HepG2 (cell line): Measurements from ENCODE around the gene DZANK1. TPM values are rescaled to one million over a fixed set of nuclear protein-coding genes. Genes with fewer than 3 reads are reported as not detected.

Experiments
- E2F1 ChIP-seq: sonication (generic); formaldehyde crosslinking; IDR thresholded peaks from 2 replicates; pipeline ENCODE4 v1.5.0; 2020; ENCODE audit warnings: missing genetic modification reagents
- MAZ ChIP-seq, 2 experiments: sonication (generic) in 1 of 2; formaldehyde crosslinking in 1 of 2; IDR thresholded peaks; 2 replicates each; pipeline versions ENCODE4 v1.5.0 to v1.6.1; 2012 to 2020; ENCODE audit warnings: low read depth in 2 of 2, mild to moderate bottlenecking in 2 of 2, borderline replicate concordance in 1 of 2, improper control_type of control experiment in 1 of 2, low read length in 1 of 2, missing genetic modification reagents in 1 of 2, moderate library complexity in 1 of 2
- MTF2 ChIP-seq: sonication (generic); formaldehyde crosslinking; IDR thresholded peaks from 2 replicates; pipeline ENCODE4 v1.5.0; 2020; ENCODE audit warnings: missing genetic modification reagents, borderline replicate concordance
- NFIB ChIP-seq: sonication (generic); formaldehyde crosslinking; IDR thresholded peaks from 2 replicates; pipeline ENCODE4 v1.9.0; 2021; ENCODE audit warnings: missing genetic modification reagents, mild to moderate bottlenecking, borderline replicate concordance
- RAD51 ChIP-seq: fragments of 450-650 bp; IDR thresholded peaks from 2 replicates; pipeline ENCODE4 v1.6.1; 2016; ENCODE audit warnings: borderline replicate concordance
- ZBTB37 ChIP-seq: sonication (generic); formaldehyde crosslinking; IDR thresholded peaks from 2 replicates; pipeline ENCODE4 v1.4.0; 2020; ENCODE audit warnings: mild to moderate bottlenecking, missing genetic modification reagents
- ZBTB49 ChIP-seq: sonication (generic); formaldehyde crosslinking; IDR thresholded peaks from 2 replicates; pipeline ENCODE4 v1.4.0; 2020; ENCODE audit warnings: missing genetic modification reagents, borderline replicate concordance
- ZNF143 ChIP-seq: sonication (generic); formaldehyde crosslinking; IDR thresholded peaks from 2 replicates; pipeline ENCODE4 v1.4.0; 2020; ENCODE audit warnings: missing genetic modification reagents
- ZNF761 ChIP-seq: sonication (generic); formaldehyde crosslinking; conservative IDR thresholded peaks from 2 replicates; pipeline ENCODE4 v1.4.0; 2020; ENCODE audit warnings: mild to moderate bottlenecking, missing genetic modification reagents
- ZNF770 ChIP-seq: sonication (generic); formaldehyde crosslinking; IDR thresholded peaks from 2 replicates; pipeline ENCODE4 v1.5.0; 2020; ENCODE audit warnings: mild to moderate bottlenecking, missing genetic modification reagents
- ZNF788 ChIP-seq: sonication (generic); formaldehyde crosslinking; IDR thresholded peaks from 2 replicates; pipeline ENCODE4 v1.5.0; 2020; ENCODE audit warnings: mild to moderate bottlenecking, missing genetic modification reagents, borderline replicate concordance
- polyA plus RNA-seq, 8 experiments: library from polyadenylated mRNA; depleted of rRNA in 3 of 8; stranded (reverse) in 7 of 8; unstranded in 1 of 8; fragments of >200 nt; fragmentation: Illumina TruSeq in 4 of 8; extraction: Trizol in 4 of 8; gene quantifications; 2 replicates each; pipeline versions ENCODE4 v1.2.1 to v1.2.3, GENCODE V29; 2011 to 2016; ENCODE audit warnings: low read depth in 4 of 8, missing spikeins in 1 of 8, mixed read lengths in 1 of 8; ENCODE audit not compliant: insufficient read depth in 1 of 8
- total RNA-seq, 5 experiments: library from RNA; depleted of rRNA; stranded (reverse); fragments of >200 nt; fragmentation: Illumina TruSeq; extraction: Trizol; gene quantifications; 2 replicates each; pipeline ENCODE4 v1.2.3, GENCODE V29; 2016; ENCODE audit warnings: low read depth in 1 of 5
- TF ChIP-seq, protein P1 (sequence below): sonication (generic); formaldehyde crosslinking; IDR thresholded peaks from 2 replicates; pipeline ENCODE4 v1.8.1; 2022; ENCODE audit warnings: low read depth, mild to moderate bottlenecking, missing genetic modification reagents
- TF ChIP-seq, protein P2 (sequence below): sonication (generic); formaldehyde crosslinking; IDR thresholded peaks from 2 replicates; pipeline ENCODE4 v1.9.0; 2021; ENCODE audit warnings: missing genetic modification reagents, borderline replicate concordance

DZANK1 gene
- total and polyA plus RNA-seq, 2 of the 13 experiments (the other 11 are each of a cell fraction or from before 2014, with no cell fraction given): 1.6 to 3.2 TPM

DNA sequence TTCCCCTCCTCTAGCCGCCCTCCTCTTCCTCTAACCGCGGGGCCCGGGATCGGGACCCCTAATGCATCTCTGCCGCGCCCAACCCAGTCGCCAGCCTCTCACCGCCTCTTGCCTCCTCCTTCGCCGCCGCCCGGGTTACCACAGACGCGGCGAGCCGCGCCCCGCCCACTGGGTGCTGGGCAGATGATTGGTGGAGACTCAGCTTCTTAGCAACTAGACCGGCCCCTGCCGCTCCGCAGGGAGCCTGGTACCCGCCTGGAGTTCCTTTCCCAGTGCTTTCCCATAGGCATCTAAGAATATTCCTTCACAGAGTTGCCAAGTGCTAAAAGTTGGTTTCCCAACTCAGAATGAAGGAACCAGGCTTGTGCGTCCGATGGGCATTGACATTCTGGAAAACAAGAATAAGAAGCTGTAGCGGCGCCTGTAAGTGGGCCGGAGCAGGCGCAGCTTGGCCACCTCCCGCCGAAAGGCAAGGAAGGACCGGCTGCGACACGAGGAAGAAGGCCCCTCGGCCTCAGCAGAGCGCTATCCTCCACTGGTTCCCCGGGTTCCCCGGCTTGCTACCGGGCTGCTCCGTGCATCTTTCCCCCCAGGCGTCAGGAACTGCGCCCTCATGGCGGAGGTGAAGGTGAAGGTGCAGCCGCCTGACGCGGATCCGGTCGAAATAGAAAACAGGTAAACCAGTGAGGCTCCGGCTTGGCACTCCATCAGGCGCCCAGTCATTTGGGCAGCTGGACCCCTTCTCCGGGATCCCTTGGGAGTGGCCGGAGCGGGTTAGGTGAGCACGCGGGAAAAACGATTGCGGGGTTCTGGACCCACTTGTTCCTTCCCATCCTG lies at the start of gene DZANK1, which contains the start of gene POLR3F (continued):
- TF ChIP-seq ZBTB49 (peak; percentile 57), ZNF143 (CRISPR knock-in tag) (peak; percentile 78), E2F1 (CRISPR knock-in tag) (peak; percentile 79), NFIB (CRISPR knock-in tag) (no peak), MTF2 (peak; percentile 66; the same call in 1 of the 2 replicates), ZNF761 (CRISPR knock-in tag) (peak; percentile 86; the same call in 1 of the 2 replicates), MAZ (IDR thresholded peaks at IDR 0.05; ENCODE audit: borderline replicate concordance, low read depth, low read length) (peak; percentile 66; the same call in 1 of the 2 replicates), MAZ (CRISPR knock-in tag; IDR thresholded peaks at IDR 0.05; ENCODE audit: low read depth) (peak; percentile 83; the same call in 1 of the 2 replicates), RAD51 (no peak), ZBTB37 (CRISPR knock-in tag) (no peak), ZNF788 (peak; percentile 95; the same call in 1 of the 2 replicates), ZNF770 (CRISPR knock-in tag) (peak; percentile 66)
- TF ChIP-seq, protein P1, sequence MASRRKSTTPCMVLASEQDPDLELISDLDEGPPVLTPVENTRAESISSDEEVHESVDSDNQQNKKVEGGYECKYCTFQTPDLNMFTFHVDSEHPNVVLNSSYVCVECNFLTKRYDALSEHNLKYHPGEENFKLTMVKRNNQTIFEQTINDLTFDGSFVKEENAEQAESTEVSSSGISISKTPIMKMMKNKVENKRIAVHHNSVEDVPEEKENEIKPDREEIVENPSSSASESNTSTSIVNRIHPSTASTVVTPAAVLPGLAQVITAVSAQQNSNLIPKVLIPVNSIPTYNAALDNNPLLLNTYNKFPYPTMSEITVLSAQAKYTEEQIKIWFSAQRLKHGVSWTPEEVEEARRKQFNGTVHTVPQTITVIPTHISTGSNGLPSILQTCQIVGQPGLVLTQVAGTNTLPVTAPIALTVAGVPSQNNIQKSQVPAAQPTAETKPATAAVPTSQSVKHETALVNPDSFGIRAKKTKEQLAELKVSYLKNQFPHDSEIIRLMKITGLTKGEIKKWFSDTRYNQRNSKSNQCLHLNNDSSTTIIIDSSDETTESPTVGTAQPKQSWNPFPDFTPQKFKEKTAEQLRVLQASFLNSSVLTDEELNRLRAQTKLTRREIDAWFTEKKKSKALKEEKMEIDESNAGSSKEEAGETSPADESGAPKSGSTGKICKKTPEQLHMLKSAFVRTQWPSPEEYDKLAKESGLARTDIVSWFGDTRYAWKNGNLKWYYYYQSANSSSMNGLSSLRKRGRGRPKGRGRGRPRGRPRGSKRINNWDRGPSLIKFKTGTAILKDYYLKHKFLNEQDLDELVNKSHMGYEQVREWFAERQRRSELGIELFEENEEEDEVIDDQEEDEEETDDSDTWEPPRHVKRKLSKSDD (CRISPR knock-in tag): no peak
- TF ChIP-seq, protein P2, sequence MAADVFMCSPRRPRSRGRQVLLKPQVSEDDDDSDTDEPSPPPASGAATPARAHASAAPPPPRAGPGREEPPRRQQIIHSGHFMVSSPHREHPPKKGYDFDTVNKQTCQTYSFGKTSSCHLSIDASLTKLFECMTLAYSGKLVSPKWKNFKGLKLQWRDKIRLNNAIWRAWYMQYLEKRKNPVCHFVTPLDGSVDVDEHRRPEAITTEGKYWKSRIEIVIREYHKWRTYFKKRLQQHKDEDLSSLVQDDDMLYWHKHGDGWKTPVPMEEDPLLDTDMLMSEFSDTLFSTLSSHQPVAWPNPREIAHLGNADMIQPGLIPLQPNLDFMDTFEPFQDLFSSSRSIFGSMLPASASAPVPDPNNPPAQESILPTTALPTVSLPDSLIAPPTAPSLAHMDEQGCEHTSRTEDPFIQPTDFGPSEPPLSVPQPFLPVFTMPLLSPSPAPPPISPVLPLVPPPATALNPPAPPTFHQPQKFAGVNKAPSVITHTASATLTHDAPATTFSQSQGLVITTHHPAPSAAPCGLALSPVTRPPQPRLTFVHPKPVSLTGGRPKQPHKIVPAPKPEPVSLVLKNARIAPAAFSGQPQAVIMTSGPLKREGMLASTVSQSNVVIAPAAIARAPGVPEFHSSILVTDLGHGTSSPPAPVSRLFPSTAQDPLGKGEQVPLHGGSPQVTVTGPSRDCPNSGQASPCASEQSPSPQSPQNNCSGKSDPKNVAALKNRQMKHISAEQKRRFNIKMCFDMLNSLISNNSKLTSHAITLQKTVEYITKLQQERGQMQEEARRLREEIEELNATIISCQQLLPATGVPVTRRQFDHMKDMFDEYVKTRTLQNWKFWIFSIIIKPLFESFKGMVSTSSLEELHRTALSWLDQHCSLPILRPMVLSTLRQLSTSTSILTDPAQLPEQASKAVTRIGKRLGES (CRISPR knock-in tag): 0 out of 2 replicates have a peak, but pooled peaks have one; percentile 55
